ENCODE measurements around the gene PEX14.

The PEX14 gene

GRCh38 chr1:10537082-10537766 is 62.5 kb downstream of the PEX14 start:
- TF ChIP-seq CTCF (IDR thresholded peaks at IDR 0.05; ENCODE audit: extremely low read depth, insufficient read depth, missing control alignments) = no peak
- no peak for DNase-seq (ENCODE audit: low spot score)
- in situ Hi-C loops (cut with MboI; ENCODE audit: low pct_unique_long_range_greater_than_20kb, low sequenced_read_pairs, unreplicated experiment) = no loop called here

GRCh38 chr1:10538646-10539355 is 64.1 kb downstream of the PEX14 start:
- in situ Hi-C loops (cut with MboI; ENCODE audit: low pct_unique_long_range_greater_than_20kb, low sequenced_read_pairs, unreplicated experiment) = no loop called here
- no peak for TF ChIP-seq CTCF (IDR thresholded peaks at IDR 0.05; ENCODE audit: extremely low read depth, insufficient read depth, missing control alignments)
- DNase-seq (ENCODE audit: low spot score) = no peak

DNA sequence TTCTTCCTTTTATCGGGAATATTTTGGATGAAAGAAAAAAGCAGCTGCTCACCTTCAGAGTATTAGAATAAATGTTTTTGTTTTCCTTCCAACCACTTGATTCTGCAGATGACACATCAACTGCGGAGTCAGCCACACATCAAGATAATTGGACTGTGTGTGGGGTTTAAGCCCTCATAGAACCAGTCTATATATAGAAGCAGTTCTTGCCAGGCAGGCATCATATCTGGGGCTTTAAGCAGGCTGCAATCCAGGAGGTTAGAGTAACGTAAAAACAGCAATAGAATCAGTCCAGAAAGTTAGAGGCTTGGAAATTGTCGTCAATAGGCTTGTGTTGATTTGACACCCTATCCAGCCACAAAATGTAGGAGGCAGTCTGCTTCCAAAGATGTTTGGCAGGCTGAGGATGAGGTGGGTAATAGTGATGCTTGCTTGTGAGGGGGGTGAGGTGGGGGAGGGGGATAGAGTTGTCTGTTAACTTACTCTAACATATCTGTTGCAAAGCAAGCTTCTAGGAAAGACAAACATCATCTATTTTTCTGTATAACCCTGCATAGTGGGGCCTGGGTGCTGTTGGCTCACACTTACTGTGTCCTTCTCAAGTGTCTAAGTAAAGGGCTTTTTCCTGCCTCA is 64.8 kb downstream of the PEX14 start:
- no peak for DNase-seq (ENCODE audit: low spot score)
- in situ Hi-C loops (cut with MboI; ENCODE audit: low pct_unique_long_range_greater_than_20kb, low sequenced_read_pairs, unreplicated experiment) = no loop called here
- no peak for TF ChIP-seq CTCF (IDR thresholded peaks at IDR 0.05; ENCODE audit: extremely low read depth, insufficient read depth, missing control alignments)

DNA sequence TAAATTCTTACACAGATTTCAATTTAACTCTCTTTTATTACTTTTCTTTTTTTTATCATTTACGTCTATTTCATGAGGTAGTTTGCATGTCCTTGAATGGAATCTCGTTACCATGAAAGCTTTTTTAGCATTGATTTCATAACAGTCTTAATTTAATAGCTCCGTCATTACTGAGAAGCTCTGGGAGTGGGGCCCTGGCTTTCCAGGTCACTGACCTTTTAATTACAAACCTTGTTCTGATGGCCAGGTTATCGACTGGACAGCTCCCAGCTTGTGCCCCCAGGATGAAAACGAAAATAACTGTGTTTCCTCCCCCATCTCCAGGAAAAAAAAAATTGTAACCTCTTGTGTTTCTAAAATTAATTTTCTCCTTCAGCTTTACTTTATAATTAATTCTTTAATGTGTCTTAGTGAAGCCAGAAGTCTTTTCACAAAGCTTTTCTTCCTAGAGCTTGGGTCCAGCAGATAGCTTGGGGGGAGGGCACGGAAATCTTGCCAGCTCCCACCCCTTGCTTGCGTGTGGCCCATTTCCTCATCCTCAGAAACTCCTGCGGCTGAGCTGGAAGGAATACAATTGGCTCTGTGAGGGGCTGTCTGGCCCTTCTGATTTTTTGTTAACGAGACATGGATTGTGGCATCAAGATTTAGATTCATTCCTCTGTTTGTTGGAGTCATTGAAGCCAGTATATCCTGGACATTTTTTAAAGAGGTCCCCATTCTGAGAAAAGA is 65.7 kb downstream of the PEX14 start:
- DNase-seq (ENCODE audit: low spot score) = no peak
- in situ Hi-C loops (cut with MboI; ENCODE audit: low pct_unique_long_range_greater_than_20kb, low sequenced_read_pairs, unreplicated experiment) = no loop called here
- TF ChIP-seq CTCF (IDR thresholded peaks at IDR 0.05; ENCODE audit: extremely low read depth, insufficient read depth, missing control alignments) = no peak

- no peak for DNase-seq (ENCODE audit: low spot score)
- no peak for TF ChIP-seq CTCF (IDR thresholded peaks at IDR 0.05; ENCODE audit: extremely low read depth, insufficient read depth, missing control alignments)
- in situ Hi-C loops (cut with MboI; ENCODE audit: low pct_unique_long_range_greater_than_20kb, low sequenced_read_pairs, unreplicated experiment) = no loop called here
Measured at GRCh38 chr1:10541286-10541685, 66.5 kb downstream of the PEX14 start.

- no peak for TF ChIP-seq CTCF (IDR thresholded peaks at IDR 0.05; ENCODE audit: extremely low read depth, insufficient read depth, missing control alignments)
- in situ Hi-C loops (cut with MboI; ENCODE audit: low pct_unique_long_range_greater_than_20kb, low sequenced_read_pairs, unreplicated experiment) = no loop called here
- DNase-seq (ENCODE audit: low spot score) = no peak
Measured at GRCh38 chr1:10544239-10544638, 69.5 kb downstream of the PEX14 start.

Measured in GM13977 (cell line).